HG02798 (cell line): ENCODE results near the gene JAG1.

Source experiments
- ATAC-seq: cut with Tn5 transposase; IDR thresholded peaks from one replicate; pipeline ENCODE4 v1.9.1; 2021; ENCODE audit warnings: mild to moderate bottlenecking; ENCODE audit not compliant: unreplicated experiment, poor library complexity

The JAG1 gene

GRCh38 chr20:10701607-10702006, 27.8 kb upstream of the JAG1 start:
- ATAC-seq: no peak

- ATAC-seq: no peak
Observed at GRCh38 chr20:10699941-10700340, 26.1 kb upstream of the JAG1 start.

- ATAC-seq: no peak
Observed at GRCh38 chr20:10699489-10699888, 25.7 kb upstream of the JAG1 start.

GRCh38 chr20:10696650-10697049, 22.9 kb upstream of the JAG1 start:
- no peak for ATAC-seq

GRCh38 chr20:10689385-10689784, 15.6 kb upstream of the JAG1 start:
- no peak for ATAC-seq

- no peak for ATAC-seq
Observed at GRCh38 chr20:10687895-10688294, 14.1 kb upstream of the JAG1 start.

GRCh38 chr20:10686356-10687133, 12.7 kb upstream of the JAG1 start:
- no peak for ATAC-seq

- ATAC-seq: no peak
Observed at GRCh38 chr20:10683537-10683936, 9.7 kb upstream of the JAG1 start.

- no peak for ATAC-seq
Observed at GRCh38 chr20:10682939-10683338, 9.1 kb upstream of the JAG1 start.

GRCh38 chr20:10681494-10681893, 7.7 kb upstream of the JAG1 start:
- ATAC-seq: no peak

GRCh38 chr20:10680571-10680970, 6.8 kb upstream of the JAG1 start:
- no peak for ATAC-seq

- no peak for ATAC-seq
Observed at GRCh38 chr20:10679269-10679668, 5.5 kb upstream of the JAG1 start.

GRCh38 chr20:10676518-10676917, 2.7 kb upstream of the JAG1 start:
- no peak for ATAC-seq

- ATAC-seq: no peak
Observed at GRCh38 chr20:10675450-10675848, 1.6 kb upstream of the JAG1 start.

GRCh38 chr20:10674684-10675449, 1.1 kb upstream of the JAG1 start:
- peak; percentile 48 for ATAC-seq

- no peak for ATAC-seq
Observed at GRCh38 chr20:10673176-10673841, 490 bp downstream of the JAG1 start.

GRCh38 chr20:10672624-10673127, 1.1 kb downstream of the JAG1 start:
- ATAC-seq: no peak

- ATAC-seq: no peak
Observed at GRCh38 chr20:10671919-10672623, 1.7 kb downstream of the JAG1 start.

GRCh38 chr20:10671221-10671918, 2.4 kb downstream of the JAG1 start:
- peak; percentile 31 for ATAC-seq
